GM10266 (cell line): ENCODE results near the gene GTF2F2.

Experiments used
- DNase-seq: peaks from one replicate; pipeline ENCODE4 v3.0.0; 2012; ENCODE audit errors: extremely low spot score
- TF ChIP-seq, protein P1 (sequence below): IDR thresholded peaks from 2 replicates; pipeline ENCODE4 v1.5.1; 2012; ENCODE audit warnings: mild to moderate bottlenecking, low read depth; ENCODE audit not compliant: control insufficient read depth, insufficient read depth; ENCODE audit errors: missing control alignments

The GTF2F2 gene

DNA sequence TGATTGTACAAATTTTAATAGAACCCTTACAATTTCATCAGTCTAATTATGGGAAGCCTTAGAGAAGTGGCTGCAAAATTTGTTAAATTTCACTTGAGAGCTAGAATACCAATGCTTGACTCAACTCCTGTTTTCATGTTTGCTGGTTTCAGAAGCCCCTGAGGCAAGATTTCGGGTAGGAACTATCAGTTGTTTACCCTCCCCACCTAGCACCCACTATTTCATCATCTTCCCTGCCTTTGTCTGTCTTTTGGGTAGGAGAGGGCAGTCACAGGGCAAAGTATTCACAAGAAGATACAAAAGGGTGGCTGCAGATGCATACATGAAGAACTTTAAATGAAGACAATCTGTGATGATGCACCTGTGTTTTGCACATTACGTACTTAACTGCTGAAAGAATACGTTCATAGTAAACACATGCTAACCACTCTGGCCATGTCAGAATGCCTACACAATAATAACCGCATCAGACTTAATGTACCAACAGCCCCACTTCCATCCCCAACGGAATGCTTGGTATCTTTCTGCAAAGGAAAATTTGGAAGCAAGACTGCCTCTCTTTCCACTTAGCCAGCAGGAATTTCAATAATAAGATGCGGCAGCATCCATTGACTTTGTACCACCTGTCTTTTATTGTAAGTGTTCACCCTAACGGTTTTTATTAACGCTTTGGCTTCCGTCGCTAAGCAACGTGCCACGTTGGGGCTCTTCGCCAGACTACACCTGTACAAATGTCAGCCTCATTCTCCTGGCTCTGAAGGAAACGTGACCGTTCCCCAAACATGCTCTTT, 190.2 kb downstream of the GTF2F2 start:
- TF ChIP-seq, protein P1, sequence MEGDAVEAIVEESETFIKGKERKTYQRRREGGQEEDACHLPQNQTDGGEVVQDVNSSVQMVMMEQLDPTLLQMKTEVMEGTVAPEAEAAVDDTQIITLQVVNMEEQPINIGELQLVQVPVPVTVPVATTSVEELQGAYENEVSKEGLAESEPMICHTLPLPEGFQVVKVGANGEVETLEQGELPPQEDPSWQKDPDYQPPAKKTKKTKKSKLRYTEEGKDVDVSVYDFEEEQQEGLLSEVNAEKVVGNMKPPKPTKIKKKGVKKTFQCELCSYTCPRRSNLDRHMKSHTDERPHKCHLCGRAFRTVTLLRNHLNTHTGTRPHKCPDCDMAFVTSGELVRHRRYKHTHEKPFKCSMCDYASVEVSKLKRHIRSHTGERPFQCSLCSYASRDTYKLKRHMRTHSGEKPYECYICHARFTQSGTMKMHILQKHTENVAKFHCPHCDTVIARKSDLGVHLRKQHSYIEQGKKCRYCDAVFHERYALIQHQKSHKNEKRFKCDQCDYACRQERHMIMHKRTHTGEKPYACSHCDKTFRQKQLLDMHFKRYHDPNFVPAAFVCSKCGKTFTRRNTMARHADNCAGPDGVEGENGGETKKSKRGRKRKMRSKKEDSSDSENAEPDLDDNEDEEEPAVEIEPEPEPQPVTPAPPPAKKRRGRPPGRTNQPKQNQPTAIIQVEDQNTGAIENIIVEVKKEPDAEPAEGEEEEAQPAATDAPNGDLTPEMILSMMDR, result no peak
- no peak for DNase-seq

DNA sequence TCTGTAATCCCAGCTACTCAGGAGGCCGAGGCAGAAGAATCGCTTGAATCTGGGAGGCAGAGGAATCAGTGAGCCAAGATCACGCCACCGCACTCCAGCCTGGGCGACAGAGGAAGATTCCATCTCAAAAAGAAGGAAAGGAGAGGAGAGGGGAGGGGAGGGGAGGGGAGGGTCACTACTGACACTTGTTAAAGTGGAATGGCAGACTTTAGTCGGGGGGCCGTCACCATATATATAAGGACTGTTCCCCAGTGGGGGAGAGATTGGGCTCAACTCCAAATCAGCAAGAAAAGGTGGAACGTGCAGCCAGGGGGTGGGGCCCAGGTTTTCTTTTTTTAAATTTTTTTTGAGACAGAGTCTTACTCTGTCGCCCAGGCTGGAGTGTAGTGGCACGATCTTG, 194.5 kb downstream of the GTF2F2 start:
- DNase-seq, result no peak
- TF ChIP-seq, protein P1, result no peak

DNA sequence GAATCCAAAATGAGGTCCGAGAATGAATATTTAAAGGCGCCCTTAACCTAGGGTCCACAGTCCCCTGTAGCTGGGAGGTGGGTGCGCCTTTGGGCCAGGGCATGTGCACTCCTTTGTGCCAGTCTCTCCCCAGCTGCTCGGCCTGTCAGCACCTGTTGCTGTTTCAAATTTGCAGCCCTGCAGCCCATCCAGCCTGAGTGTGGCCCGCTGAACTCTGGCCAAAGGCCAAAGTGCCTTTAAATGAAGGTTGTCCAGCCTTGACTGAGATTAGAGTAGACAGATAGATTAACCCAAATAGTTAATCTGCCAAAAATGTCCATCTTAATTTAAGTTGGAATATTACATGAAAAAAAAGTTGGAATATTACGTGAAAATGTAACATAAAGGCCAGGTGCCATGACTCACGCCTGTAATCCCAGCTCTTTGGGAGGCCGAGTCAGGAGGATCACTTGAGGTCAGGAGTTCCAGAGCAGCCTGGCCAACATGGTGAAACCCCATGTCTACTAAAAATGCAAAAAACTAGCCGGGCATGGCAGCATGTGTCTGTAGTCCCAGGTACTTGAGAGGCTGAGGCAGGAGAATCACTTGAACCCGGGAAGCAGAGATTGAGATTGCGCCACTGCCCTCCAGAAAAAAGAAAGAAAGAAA, 195.3 kb downstream of the GTF2F2 start:
- TF ChIP-seq, protein P1, result no peak
- no peak for DNase-seq

DNA sequence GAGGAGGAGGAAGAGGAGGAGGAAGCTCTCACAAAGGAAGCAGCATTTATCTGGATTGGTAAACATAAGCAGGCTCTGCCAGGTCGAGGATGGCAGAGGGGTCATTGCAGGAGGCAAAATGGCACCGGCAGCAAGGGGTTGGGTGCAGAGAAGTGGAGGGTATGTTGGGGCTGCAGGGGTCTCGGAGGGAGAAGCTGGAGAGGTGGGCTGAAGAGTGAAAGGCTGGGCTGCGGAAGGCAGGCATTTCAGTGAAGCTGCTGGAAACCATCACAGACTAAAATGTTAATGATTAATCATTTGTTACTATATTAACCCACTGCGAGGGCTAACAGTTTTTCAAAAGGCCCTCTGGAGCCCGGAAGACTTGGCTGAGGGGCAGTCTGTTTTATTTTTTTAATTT, 196.0 kb downstream of the GTF2F2 start:
- TF ChIP-seq, protein P1, result no peak
- no peak for DNase-seq

DNA sequence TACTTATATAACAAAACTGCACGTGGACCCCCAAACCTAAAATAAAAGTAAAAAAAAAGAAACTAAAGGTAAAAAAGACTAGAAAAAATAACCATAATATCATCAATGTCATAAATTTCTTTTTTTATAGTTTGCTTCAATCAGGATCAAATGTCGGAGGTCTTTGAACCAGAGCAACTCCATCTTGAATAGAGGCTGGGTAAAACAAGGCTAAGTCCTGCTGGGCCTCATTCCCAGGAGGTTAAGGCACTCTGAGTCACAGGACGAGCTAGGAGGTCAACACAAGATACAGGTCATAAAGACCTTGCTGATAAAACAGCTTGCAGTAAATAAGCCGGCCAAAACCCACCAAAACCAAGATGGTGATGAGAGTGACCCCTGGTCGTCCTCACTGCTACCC, 196.7 kb downstream of the GTF2F2 start:
- TF ChIP-seq, protein P1, result no peak
- DNase-seq, result no peak

DNA sequence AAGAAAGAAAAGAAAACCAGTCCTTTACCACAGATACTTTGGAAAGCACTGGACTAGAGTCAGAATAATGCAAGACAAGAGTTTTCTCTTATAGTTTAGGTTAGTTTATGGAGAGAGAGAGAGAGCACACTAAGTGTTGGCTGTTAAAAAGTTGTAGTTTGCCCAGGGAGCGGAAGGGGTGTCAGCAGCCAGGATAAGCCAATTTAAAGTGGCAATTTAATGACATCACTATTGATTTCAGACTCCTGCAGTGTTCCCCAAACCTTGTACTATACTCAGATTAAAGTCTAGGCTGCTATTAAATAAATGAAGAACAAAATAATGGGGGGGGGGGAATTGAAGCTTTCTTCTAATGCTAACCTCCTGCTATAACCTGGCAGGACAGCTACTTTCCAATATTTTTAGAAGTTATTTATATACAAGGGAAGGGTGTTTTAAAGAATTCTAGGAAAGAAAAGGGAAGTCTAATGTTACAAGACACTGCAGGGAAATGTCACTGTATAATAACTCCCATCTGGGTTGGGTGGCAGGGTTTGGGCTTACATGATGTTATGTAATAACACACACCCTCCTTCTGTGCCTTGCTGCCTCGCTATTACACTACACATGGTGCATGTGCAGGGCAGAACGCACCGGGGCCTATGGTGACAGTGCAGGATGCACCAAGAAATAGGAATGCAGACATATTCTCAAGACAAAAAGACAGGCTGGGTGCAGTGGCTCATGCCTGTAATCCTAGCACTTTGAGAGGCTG, 200.7 kb downstream of the GTF2F2 start:
- DNase-seq, result no peak
- TF ChIP-seq, protein P1, result no peak

DNA sequence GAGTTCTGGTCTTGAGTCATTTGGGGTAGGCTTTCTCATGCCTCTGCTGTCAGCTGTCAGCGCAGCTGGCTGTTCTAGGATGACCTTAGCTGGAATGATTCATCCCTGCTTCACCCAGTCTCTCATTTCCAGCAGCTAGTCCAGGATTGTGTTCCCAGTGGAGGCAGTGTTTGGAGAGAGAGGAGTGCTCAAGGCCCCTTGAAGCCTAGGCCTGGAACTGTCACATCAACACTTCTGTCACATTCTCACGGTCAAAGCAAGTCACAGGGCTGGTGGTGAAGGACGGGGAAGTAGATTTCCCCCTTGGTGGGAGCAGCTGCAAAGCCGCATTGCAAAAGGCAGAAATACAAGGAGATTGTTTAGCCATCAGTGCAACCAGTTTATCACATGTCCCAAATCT, 205.5 kb downstream of the GTF2F2 start:
- TF ChIP-seq, protein P1, result no peak
- DNase-seq, result no peak
